T-helper 2 cell treated with Interferon-gamma antibody and Interleukin-4, amounts not matched to agents 5 μg/mL and 100 μg/mL, for 36 hours (primary cell): Measurements from ENCODE around the gene FGF21.
"Not testable (repeated sequence)": the region's sequence is repeated elsewhere in the genome, so short reads cannot be mapped to it uniquely, and the experiment has no call there.

Experiments used
- DNase-seq: peaks from one replicate; pipeline ENCODE4 v3.0.0; 2021; ENCODE audit warnings: low spot score
- H3K27ac Mint-ChIP-seq: one replicate; pipeline ENCODE4 v1.8.0; 2021; ENCODE audit warnings: mild to moderate bottlenecking, mixed read lengths
- H3K27me3 Mint-ChIP-seq: one replicate; pipeline ENCODE4 v1.8.0; 2021; ENCODE audit warnings: low read depth, mixed read lengths
- H3K36me3 Mint-ChIP-seq: one replicate; pipeline ENCODE4 v1.8.0; 2021; ENCODE audit warnings: low read depth, mixed read lengths
- H3K4me1 Mint-ChIP-seq: one replicate; pipeline ENCODE4 v1.8.0; 2021; ENCODE audit warnings: low read depth, mixed read lengths
- H3K4me3 Mint-ChIP-seq: one replicate; pipeline ENCODE4 v1.8.0; 2022; ENCODE audit warnings: mild to moderate bottlenecking, moderate library complexity, mixed read lengths
- H3K9me3 Mint-ChIP-seq: one replicate; pipeline ENCODE4 v1.8.0; 2021; ENCODE audit warnings: mixed read lengths

Gene FGF21

GRCh38 chr19:48755084-48755641, at the start of gene FGF21:
FGF21 (plus strand) TSS chr19:48755524; CDS start chr19:48756237, 713 bp downstream.
- no peak for DNase-seq
- Mint-ChIP-seq H3K27ac (no peak within 1 kb of the TSS), H3K4me1 (peaks cover 13% of the 10 kb centered on the region), H3K4me3 (no peak within 1 kb of the TSS), H3K36me3 (no peaks in the 10 kb centered on the region), H3K27me3 (peaks cover 29% of the 10 kb centered on the region), H3K9me3 (no peaks in the 10 kb centered on the region)

- no peak overlapping the region for H3K27ac Mint-ChIP-seq
- H3K36me3 Mint-ChIP-seq = peaks cover 2% of the 10 kb centered on the region
Measured at GRCh38 chr19:48708471-48708870, 46.9 kb upstream of the FGF21 start.

GRCh38 chr19:48711106-48711662, 44.1 kb upstream of the FGF21 start:
- no peak overlapping the region for H3K4me3 Mint-ChIP-seq

More at GRCh38 chr19:48708471-48708870, 46.9 kb upstream of the FGF21 start:
- no peaks in the 10 kb centered on the region for H3K27me3 Mint-ChIP-seq
- peaks cover 3% of the 10 kb centered on the region for H3K4me1 Mint-ChIP-seq
- no peaks in the 10 kb centered on the region for H3K9me3 Mint-ChIP-seq
- no peak for DNase-seq
- H3K4me3 Mint-ChIP-seq = no peak overlapping the region

GRCh38 chr19:48713041-48713863, 42.1 kb upstream of the FGF21 start:
- Mint-ChIP-seq H3K36me3 (no peaks in the 10 kb centered on the region), H3K27ac (peak overlapping the region; percentile 41), H3K4me1 (peaks cover 7% of the 10 kb centered on the region), H3K4me3 (peak overlapping the region; percentile 78), H3K9me3 (no peaks in the 10 kb centered on the region), H3K27me3 (no peaks in the 10 kb centered on the region)
- DNase-seq = no peak

More at GRCh38 chr19:48711106-48711662, 44.1 kb upstream of the FGF21 start:
- Mint-ChIP-seq H3K27me3 (no peaks in the 10 kb centered on the region), H3K4me1 (peaks cover 7% of the 10 kb centered on the region), H3K27ac (no peak overlapping the region), H3K9me3 (no peaks in the 10 kb centered on the region), H3K36me3 (no peaks in the 10 kb centered on the region)
- no peak for DNase-seq

- H3K9me3 Mint-ChIP-seq = no peaks in the 10 kb centered on the region
- H3K36me3 Mint-ChIP-seq = no peaks in the 10 kb centered on the region
- peak overlapping the region; percentile 80 for H3K27ac Mint-ChIP-seq
- peaks cover 7% of the 10 kb centered on the region for H3K4me1 Mint-ChIP-seq
- peak; percentile 99 for DNase-seq
- H3K4me3 Mint-ChIP-seq = peak overlapping the region; percentile 78
- H3K27me3 Mint-ChIP-seq = no peaks in the 10 kb centered on the region
Measured at GRCh38 chr19:48713864-48714755, 41.2 kb upstream of the FGF21 start.

GRCh38 chr19:48714759-48715675, 40.3 kb upstream of the FGF21 start:
- H3K27me3 Mint-ChIP-seq = no peaks in the 10 kb centered on the region
- peak overlapping the region; percentile 80 for H3K27ac Mint-ChIP-seq
- peaks cover 7% of the 10 kb centered on the region for H3K4me1 Mint-ChIP-seq

GRCh38 chr19:48715681-48716171, 39.6 kb upstream of the FGF21 start:
- H3K9me3 Mint-ChIP-seq = no peaks in the 10 kb centered on the region
- H3K27me3 Mint-ChIP-seq = no peaks in the 10 kb centered on the region
- peak overlapping the region; percentile 36 for H3K4me3 Mint-ChIP-seq
- H3K4me1 Mint-ChIP-seq = peaks cover 7% of the 10 kb centered on the region
- no peaks in the 10 kb centered on the region for H3K36me3 Mint-ChIP-seq
- DNase-seq = no peak
- no peak overlapping the region for H3K27ac Mint-ChIP-seq

More at GRCh38 chr19:48714759-48715675, 40.3 kb upstream of the FGF21 start:
- no peaks in the 10 kb centered on the region for H3K36me3 Mint-ChIP-seq
- DNase-seq = no peak
- H3K4me3 Mint-ChIP-seq = peak overlapping the region; percentile 78
- H3K9me3 Mint-ChIP-seq = no peaks in the 10 kb centered on the region

GRCh38 chr19:48716562-48717291, 38.6 kb upstream of the FGF21 start:
- H3K4me1 Mint-ChIP-seq = peaks cover 8% of the 10 kb centered on the region
- no peaks in the 10 kb centered on the region for H3K36me3 Mint-ChIP-seq
- H3K27me3 Mint-ChIP-seq = no peaks in the 10 kb centered on the region
- H3K27ac Mint-ChIP-seq = no peak overlapping the region
- H3K9me3 Mint-ChIP-seq = no peaks in the 10 kb centered on the region
- H3K4me3 Mint-ChIP-seq = peak overlapping the region; percentile 13
- DNase-seq = no peak

GRCh38 chr19:48718106-48718505, 37.2 kb upstream of the FGF21 start:
- not testable (repeated sequence) for H3K9me3 Mint-ChIP-seq, H3K27ac Mint-ChIP-seq, DNase-seq, H3K4me1 Mint-ChIP-seq, H3K36me3 Mint-ChIP-seq, H3K27me3 Mint-ChIP-seq, H3K4me3 Mint-ChIP-seq

- Mint-ChIP-seq H3K4me3 (no peak overlapping the region), H3K36me3 (no peaks in the 10 kb centered on the region), H3K27me3 (no peaks in the 10 kb centered on the region), H3K27ac (no peak overlapping the region), H3K9me3 (no peaks in the 10 kb centered on the region), H3K4me1 (peaks cover 5% of the 10 kb centered on the region)
- no peak for DNase-seq
Measured at GRCh38 chr19:48718711-48719231, 36.6 kb upstream of the FGF21 start.

GRCh38 chr19:48719263-48720171, 35.8 kb upstream of the FGF21 start, which contains the start of gene MAMSTR:
MAMSTR (minus strand) TSS chr19:48719725; CDS start chr19:48719031, 694 bp downstream.
- H3K27me3 Mint-ChIP-seq = no peaks in the 10 kb centered on the region
- H3K36me3 Mint-ChIP-seq = no peaks in the 10 kb centered on the region
- H3K27ac Mint-ChIP-seq = peak within 1 kb of the TSS; percentile 99
- peaks cover 5% of the 10 kb centered on the region for H3K4me1 Mint-ChIP-seq
- no peak for DNase-seq
- no peaks in the 10 kb centered on the region for H3K9me3 Mint-ChIP-seq
- H3K4me3 Mint-ChIP-seq = peak within 1 kb of the TSS; percentile 98
